HG02759 (cell line): ENCODE data around the gene SMTN.

Experiments
- ATAC-seq: cut with Tn5 transposase; IDR thresholded peaks from one replicate; pipeline ENCODE4 v1.9.1; 2021; ENCODE audit warnings: mild to moderate bottlenecking, moderate library complexity; ENCODE audit not compliant: unreplicated experiment

The SMTN gene

DNA sequence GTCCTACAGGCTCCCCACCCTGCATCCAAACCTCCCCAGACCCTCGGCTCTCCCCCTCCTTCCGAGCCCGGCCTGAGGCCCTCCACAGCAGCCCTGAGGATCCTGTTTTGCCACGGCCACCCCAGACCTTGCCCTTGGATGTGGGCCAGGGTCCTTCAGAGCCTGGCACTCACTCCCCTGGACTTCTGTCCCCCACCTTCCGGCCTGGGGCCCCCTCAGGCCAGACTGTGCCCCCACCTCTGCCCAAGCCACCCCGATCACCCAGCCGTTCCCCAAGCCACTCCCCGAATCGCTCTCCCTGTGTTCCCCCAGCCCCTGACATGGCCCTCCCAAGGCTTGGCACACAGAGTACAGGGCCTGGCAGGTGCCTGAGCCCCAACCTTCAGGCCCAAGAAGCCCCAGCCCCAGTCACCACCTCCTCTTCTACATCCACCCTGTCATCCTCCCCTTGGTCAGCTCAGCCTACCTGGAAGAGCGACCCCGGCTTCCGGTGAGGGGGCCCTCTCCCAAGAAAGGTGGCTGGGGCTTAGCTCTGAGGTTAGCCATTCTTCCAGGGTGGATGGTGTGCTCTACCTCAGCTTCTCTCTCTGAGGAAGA is 44.5 kb downstream of the SMTN start:
- no peak for ATAC-seq

DNA sequence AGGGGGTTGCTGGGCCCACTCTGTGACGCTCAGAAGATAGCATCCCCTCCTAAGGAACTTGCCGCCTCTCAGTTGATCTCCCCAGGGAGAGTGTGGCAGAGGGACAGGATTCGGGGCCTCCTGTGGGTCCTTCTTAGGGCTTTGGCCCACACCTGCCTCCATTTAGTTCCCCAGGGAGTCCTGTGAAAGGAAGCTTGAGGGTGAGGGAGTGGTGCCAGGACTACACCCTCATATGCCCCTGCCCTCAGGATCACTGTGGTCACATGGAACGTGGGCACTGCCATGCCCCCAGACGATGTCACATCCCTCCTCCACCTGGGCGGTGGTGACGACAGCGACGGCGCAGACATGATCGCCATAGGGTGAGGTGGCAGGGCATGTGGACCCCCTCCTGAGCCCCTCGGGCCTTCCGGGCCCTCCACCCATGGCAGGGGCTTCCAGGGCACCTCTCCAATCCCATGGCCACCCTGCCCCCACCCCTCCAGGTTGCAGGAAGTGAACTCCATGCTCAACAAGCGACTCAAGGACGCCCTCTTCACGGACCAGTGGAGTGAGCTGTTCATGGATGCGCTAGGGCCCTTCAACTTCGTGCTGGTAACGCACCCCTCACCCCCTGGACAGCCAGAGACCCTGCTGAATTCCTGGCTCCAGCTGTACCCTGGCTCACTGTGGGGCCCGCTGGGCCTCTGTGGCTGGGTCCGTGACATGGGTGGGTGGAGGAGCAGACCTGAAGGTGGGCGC is 45.2 kb downstream of the SMTN start:
- no peak for ATAC-seq

- no peak for ATAC-seq
These were observed 45.7 kb downstream of the SMTN start for GRCh38 chr22:31126869-31127175.

DNA sequence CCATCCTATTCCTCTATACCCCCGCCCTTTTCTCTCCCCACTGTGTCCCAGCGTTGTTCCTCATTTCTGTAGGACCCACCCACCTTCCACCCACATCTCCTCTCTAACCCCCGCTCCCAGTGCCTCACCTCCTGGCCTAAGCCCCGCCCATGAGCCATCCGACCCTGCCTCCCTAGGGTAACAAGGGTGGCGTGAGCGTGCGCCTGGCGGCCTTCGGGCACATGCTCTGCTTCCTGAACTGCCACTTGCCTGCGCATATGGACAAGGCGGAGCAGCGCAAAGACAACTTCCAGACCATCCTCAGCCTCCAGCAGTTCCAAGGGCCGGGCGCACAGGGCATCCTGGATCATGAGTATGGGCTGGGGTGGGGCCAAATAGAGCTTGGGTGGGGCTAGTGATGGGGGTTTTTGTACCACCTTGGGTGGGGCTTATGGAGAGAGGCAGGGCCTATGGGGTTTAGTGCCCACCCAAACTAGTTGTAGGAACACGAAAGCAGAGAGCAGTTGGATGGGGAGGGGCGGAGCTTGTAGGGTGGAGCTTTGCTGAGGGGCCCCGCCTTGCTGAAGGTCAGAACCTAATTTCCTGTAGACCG is 46.2 kb downstream of the SMTN start:
- no peak for ATAC-seq

DNA sequence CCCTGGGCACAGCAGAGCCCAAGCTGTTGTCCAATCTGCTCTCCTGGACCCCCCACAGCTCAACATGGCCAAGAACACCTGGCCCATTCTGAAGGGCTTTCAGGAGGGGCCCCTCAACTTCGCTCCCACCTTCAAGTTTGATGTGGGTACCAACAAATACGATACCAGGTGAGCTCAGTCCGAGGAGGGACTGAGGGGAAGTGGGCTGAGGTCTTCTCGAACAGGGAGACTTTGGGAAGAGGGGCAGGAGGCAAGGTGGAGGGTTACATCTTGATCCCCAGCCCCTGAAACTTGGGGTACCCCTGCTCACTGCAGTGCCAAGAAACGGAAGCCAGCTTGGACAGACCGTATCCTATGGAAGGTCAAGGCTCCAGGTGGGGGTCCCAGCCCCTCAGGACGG is 47.0 kb downstream of the SMTN start:
- no peak for ATAC-seq

DNA sequence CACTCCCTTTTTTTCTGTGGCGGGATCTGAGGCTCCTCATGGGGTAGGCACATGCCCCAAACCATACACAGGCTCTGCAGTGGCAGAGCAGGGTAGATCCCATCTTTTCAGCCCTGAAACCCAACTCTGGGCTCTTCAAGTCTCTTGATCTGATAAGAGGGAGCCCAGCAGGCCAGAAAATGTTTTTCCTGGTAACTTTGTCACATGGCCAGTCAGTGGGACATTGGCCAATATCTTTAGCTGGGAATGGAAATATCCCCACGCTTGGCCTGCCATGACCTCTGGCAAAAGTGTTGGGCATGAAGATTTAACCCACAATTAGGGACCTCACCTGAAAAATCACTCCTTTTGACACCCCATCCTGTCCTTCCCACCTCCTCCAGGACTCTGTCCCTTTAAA is 49.8 kb downstream of the SMTN start:
- ATAC-seq: no peak

- ATAC-seq: no peak
These were observed 52.8 kb downstream of the SMTN start for GRCh38 chr22:31133911-31134310.

DNA sequence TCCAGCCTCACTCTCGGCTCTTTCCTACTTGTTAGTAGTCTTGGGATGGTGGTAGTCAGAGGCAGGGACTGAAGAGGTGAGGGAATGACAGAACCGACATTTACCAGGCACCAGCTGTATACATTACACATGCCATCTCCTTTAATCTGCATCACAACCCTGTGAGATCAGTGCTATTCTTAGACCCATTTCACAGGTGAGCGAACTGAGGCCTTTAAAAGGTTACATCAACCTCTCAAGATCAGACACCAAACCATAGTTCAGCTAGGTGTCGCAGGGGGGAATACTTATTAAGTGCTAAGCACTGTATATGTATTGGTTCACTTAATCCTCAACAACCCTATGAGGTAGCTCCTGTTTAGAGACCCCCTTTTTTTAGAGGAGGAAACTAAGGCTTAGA is 53.6 kb downstream of the SMTN start:
- ATAC-seq: no peak

- ATAC-seq: no peak
These were observed 54.6 kb downstream of the SMTN start for GRCh38 chr22:31135706-31136105.

DNA sequence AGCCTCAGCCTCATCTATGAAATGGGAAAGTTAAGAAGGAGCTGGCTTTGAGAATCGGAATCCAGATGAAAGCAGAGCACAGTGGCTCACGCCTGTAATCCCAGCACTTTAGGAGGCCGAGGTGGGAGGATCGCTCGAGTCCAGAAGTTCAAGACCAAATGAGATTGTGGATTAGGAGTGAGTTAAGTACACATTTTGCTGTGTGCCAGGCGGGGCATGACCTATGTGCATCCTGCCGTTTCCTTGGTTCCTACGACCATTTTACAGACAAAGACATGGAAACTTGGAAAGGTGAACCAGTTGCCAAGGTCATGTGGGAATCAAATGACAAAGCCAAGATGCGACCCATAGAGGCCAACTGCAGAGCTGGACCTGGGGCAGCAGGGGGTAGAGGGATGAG is 55.0 kb downstream of the SMTN start:
- no peak for ATAC-seq

- no peak for ATAC-seq
These were observed 55.6 kb downstream of the SMTN start for GRCh38 chr22:31136711-31137110.

DNA sequence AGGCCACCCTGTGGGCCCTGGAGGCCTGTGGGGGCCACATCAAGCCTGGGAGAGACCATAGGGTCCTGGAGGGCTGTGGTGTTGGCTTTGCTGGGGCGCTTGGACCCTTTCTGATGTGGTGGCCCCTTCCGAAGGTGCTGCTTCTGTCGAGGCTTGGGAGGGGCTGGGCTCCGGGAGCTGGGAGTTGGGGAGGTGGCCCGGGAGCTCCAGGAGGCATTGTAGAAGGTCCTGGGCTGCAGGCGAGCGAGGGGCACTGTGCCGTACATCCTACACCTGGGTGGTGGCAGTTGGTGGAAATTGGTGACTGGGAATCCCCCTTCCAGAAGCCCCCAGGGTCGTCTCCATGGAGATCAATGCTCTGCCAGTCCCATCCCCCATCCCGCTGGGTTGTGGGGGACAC is 56.6 kb downstream of the SMTN start:
- ATAC-seq: no peak

DNA sequence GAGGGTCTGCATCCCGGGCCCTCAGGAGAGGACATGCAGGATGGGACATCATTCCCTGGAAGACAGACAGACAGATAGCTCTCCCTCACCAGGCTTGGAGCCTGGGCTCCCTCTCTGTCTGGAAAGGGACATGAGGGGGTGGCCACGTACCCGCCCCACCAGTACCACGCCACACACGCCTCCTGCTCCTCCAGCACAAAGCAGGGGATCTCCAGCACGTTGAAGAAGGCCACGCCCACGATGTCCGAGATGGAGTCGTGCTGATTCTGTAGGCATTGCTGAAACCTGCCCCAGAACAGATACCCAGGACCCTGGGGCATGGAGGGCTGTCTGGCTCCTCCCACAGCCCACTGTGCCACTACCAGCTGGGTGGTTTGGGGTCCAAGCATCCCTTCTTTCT is 57.0 kb downstream of the SMTN start:
- no peak for ATAC-seq

DNA sequence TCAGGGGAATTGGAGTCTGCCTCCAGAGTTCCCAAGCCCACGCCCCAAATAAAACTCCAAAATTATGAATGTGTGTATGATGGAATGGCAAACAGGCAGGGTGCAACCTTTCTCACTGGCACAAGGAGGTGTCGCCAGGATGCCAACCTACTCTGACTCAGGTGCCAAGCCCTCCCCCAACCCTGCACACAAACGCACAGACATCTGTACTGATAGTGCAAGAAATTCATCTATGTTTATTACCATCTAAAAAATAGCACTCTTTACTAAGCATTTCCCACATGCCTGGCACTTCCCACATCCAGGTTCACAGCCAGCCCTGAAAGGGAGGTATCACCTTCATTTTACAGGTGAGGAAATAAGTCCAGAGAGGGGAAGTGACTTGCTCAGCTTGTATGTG is 57.9 kb downstream of the SMTN start:
- ATAC-seq: no peak

DNA sequence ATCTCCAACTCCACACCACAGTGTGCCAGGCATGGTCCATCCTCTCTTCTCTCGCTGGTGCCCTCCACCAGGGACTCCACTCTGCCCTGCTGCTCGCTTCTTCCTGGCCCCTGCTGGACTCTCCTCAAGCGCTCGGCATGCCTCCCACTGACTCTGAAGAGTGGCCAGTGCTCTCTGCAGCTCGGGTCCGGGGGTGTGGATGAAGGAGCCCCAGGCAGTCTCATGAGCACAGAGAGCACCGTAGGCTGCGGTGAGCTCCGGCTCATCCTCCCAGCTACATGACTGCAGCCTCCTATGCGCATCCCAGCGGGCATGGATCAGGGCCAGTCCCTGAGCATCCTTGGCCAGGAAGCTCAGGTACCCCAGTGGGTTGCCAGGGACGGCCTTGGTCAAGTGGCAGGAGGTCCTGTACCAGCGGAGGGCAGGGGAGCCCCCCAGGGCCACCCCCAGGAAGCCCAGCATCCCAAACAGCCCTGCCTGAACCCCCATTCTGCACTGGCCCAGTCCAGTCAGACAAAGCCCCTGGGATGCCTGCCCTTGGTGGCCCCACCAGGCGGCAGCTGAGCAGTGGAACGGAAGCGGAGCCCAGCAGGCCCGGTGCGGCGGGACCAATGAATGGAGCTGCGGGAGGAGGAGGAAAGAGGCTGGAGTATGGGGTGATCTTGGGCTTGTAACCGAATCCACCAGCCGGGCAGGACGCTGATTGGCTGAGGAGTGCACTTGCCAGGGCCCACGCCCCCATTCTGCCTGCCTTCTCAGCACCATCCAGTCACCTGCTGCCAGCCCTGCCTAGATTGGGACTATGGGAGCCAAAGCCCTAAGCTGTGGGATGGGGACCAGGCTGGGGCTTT is 59.0 kb downstream of the SMTN start, which contains the start of gene PLA2G3:
Gene PLA2G3, minus strand, starts transcription at position 643 of the 851 bp plus-strand sequence. Its CDS starts 154 bp downstream, at position 489.
- no peak for ATAC-seq

- ATAC-seq: no peak
These were observed 59.6 kb downstream of the SMTN start for GRCh38 chr22:31140746-31141145.

DNA sequence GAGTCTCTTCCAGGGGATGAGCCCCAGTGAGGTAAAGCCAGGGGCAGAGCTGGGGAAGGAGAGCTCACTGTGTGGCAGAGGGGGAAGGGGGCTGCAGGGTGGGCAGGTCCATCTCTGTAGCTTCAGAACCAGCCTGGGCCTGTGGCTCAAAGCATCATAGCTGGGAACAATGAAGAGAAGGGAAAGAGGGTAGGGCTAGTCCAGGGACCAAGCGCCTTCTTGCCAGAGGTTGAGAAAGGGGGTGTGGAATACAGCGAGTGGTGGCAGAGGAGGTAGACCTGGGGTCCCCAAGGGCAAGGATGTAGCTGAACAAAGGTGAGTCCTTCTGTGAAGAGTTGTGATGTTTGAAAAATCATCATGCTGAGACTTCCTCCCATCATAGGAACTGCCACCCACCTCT is 60.4 kb downstream of the SMTN start:
- no peak for ATAC-seq

GRCh38 chr22:31142285-31142684 is 61.2 kb downstream of the SMTN start:
- no peak for ATAC-seq

GRCh38 chr22:31143038-31143437 is 61.9 kb downstream of the SMTN start:
- no peak for ATAC-seq

DNA sequence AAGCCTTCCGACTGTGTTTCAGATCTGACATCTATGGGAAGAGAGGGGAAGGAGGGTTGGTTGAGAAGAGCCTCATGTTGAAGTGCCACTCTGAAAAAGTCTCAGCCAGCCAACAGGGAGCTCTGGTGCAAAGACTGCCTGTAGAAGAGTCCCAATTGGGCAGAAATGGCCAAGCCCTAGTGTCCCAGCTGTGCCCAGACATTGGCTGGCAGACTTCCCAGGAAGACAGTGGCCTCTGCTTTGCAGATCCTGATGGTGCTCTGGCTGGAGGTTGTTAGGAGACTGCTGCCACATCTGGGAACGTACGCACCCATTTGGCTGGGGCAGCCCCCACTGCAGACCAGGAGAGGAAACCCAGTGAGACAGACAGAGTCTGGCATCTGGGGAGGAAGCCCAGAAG is 62.4 kb downstream of the SMTN start:
- no peak for ATAC-seq

DNA sequence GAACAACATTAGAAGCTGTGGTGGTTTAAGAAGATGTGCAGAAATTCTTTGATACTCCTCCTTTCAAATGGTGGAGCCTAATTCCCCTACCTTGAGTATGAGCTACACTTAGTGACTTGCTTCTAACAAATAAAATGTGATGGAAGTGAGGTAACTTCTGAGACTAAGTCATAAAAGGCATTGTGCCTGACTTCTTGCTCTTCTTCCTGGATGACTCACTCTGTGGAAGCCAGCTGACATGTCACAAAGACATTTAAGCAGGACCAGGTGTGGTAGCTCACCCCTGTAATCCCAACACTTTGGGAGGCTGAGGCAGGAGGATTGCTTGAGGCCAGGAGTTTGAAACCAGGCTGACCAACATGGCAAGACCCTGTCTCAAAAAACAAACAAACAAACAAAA is 63.1 kb downstream of the SMTN start:
- ATAC-seq: no peak

- no peak for ATAC-seq
These were observed 67.4 kb downstream of the SMTN start for GRCh38 chr22:31148488-31148887.
